Esophagus squamous epithelium (tissue), 4 donors: ENCODE results near the gene TICRR.

Experiments used
- CTCF ChIP-seq, 6 experiments: fragments of 450-650 bp in 4 of 6; fragments of 200-600 bp in 2 of 6; sonication (generic) in 2 of 6; IDR thresholded peaks; one replicate each; pipeline ENCODE4 v1.5.1; 2016 to 2019; ENCODE audit warnings: antibody characterized with exemption in 6 of 6, mild to moderate bottlenecking in 4 of 6, moderate library complexity in 4 of 6
- POLR2A ChIP-seq, 4 donors: fragments of 450-650 bp; IDR thresholded peaks; one replicate each; pipeline ENCODE4 v1.6.1; 2017; ENCODE audit warnings: antibody characterized with exemption in 4 of 4, mild to moderate bottlenecking in 4 of 4, moderate library complexity in 3 of 4

DNA sequence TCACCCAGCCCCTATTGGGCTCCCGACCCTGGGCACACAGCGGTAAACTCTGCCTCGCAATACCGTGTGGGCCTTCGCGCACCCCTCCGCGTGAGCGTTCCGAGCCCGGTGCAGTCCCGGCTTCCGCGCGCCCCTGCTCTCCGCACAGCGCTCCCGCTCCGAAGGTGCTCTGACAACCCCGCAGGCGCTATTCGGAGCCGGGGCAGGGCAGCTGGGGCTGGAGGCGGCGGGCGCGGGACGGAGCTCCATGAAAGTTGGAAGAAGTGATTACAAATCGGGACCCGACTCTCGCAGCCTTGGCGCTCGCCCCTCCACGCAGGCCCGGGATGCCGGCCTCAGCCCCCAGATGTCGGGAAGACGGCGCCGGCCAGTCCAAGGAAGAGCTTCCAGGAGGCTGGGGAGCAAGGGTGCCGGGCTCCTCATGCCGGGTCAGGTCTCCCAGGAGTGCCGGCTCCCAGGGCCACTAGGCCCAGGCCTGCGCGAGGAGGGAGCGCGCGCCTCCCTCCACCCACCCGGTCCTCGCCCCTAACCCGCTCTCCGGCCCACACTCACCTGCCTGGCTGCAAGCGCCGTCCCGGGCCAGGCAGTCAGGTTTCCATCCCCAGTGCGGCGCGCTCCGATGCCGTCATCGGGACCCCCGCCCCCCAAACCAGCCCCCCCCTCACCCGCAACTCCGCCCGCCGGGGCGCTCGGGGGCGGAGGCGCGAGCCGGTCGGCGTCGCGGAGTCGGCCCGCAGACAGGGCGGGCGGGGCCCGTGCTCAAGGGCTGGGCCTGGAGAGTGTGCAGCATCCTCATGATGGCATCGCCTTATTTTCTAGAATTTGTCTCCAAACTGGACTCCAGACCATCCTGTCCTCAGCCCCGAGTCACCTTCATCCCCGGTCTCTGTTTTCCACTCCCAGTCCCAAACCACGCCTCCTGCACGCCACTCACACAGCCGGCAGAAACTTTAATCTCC lies 79.9 kb downstream of the TICRR start, which contains the start of gene KIF7:
- TF ChIP-seq CTCF (IDR thresholded peaks at IDR 0.05) (no peak), POLR2A (IDR thresholded peaks at IDR 0.05) (no peak)
